Ascending aorta (tissue), 2 donors: ENCODE results near the gene DPM3. TPM values are rescaled to one million over a fixed set of nuclear protein-coding genes. Genes with fewer than 3 reads are reported as not detected.

ENCODE experiments used
- DNase-seq, 2 donors: peaks; one replicate each; pipeline ENCODE4 v3.0.0-alpha.2; 2019; ENCODE audit warnings: low spot score in 2 of 2
- H3K27ac ChIP-seq, 2 donors: fragments of 200-600 bp; sonication (generic); one replicate each; pipeline ENCODE4 v1.5.1; 2016 to 2017; ENCODE audit warnings: mild to moderate bottlenecking in 1 of 2
- H3K27me3 ChIP-seq: fragments of 200-600 bp; sonication (generic); one replicate; pipeline ENCODE4 v1.5.1; 2017
- H3K36me3 ChIP-seq, 2 donors: fragments of 200-600 bp; sonication (generic); one replicate each; pipeline ENCODE4 v1.5.1; 2016
- H3K4me1 ChIP-seq, 2 donors: fragments of 200-600 bp; sonication (generic); one replicate each; pipeline ENCODE4 v1.5.1; 2016 to 2017; ENCODE audit warnings: mild to moderate bottlenecking in 1 of 2
- H3K4me3 ChIP-seq, 2 donors: fragments of 200-600 bp; sonication (generic); one replicate each; pipeline ENCODE4 v1.5.1; 2016 to 2017; ENCODE audit warnings: mild to moderate bottlenecking in 1 of 2
- H3K9me3 ChIP-seq, 2 donors: fragments of 200-600 bp; sonication (generic); one replicate each; pipeline ENCODE4 v1.5.1; 2016
- intact Hi-C: fragments of 100-400 bp; cut with DNase I; formaldehyde crosslinking; loops from one replicate; pipeline ENCODE4 v1.15.1; 2023
- total RNA-seq: library from RNA; depleted of rRNA; stranded (reverse); fragments of >200 nt; gene quantifications from one replicate; pipeline ENCODE4 v1.1.0, GENCODE V29; 2016
- TF ChIP-seq, protein P1 (sequence below), 3 experiments: fragments of 200-600 bp in 2 of 3; fragments of 450-650 bp in 1 of 3; sonication (generic) in 2 of 3; IDR thresholded peaks; one replicate each; pipeline ENCODE4 v1.5.1; 2016 to 2019; ENCODE audit warnings: antibody characterized with exemption in 3 of 3, mild to moderate bottlenecking in 1 of 3, moderate library complexity in 1 of 3

DPM3 gene
- total RNA-seq, 1 donor from 2014 or later = 78.2 TPM

DNA sequence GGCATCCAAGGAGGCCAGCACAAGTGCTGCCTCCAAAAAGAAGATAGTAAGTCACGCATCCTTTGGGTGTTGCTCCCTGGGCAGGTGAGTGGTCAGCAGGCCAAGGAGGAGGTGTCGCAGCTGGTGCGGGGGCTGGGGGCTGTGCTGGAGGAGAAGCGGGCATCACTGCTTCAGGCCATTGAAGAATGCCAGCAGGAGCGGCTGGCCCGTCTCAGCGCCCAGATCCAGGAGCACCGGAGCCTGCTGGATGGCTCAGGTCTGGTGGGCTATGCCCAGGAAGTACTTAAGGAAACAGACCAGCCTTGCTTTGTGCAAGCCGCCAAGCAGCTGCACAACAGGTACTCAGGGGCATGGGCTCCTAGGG is 37.6 kb upstream of the DPM3 start:
- intact Hi-C loops = no loop called here
- Histone ChIP-seq H3K27me3 (no peaks in the 10 kb centered on the region), H3K36me3 (peaks cover 0 to 8% of the 10 kb centered on the region in 2 donors), H3K27ac (no peak overlapping the region), H3K9me3 (no peaks in the 10 kb centered on the region), H3K4me1 (peaks cover 6 to 15% of the 10 kb centered on the region in 2 donors), H3K4me3 (no peak overlapping the region)
- TF ChIP-seq, protein P1, sequence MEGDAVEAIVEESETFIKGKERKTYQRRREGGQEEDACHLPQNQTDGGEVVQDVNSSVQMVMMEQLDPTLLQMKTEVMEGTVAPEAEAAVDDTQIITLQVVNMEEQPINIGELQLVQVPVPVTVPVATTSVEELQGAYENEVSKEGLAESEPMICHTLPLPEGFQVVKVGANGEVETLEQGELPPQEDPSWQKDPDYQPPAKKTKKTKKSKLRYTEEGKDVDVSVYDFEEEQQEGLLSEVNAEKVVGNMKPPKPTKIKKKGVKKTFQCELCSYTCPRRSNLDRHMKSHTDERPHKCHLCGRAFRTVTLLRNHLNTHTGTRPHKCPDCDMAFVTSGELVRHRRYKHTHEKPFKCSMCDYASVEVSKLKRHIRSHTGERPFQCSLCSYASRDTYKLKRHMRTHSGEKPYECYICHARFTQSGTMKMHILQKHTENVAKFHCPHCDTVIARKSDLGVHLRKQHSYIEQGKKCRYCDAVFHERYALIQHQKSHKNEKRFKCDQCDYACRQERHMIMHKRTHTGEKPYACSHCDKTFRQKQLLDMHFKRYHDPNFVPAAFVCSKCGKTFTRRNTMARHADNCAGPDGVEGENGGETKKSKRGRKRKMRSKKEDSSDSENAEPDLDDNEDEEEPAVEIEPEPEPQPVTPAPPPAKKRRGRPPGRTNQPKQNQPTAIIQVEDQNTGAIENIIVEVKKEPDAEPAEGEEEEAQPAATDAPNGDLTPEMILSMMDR (IDR thresholded peaks at IDR 0.05) = no peak
- DNase-seq = peak; percentile 4 to 60

DNA sequence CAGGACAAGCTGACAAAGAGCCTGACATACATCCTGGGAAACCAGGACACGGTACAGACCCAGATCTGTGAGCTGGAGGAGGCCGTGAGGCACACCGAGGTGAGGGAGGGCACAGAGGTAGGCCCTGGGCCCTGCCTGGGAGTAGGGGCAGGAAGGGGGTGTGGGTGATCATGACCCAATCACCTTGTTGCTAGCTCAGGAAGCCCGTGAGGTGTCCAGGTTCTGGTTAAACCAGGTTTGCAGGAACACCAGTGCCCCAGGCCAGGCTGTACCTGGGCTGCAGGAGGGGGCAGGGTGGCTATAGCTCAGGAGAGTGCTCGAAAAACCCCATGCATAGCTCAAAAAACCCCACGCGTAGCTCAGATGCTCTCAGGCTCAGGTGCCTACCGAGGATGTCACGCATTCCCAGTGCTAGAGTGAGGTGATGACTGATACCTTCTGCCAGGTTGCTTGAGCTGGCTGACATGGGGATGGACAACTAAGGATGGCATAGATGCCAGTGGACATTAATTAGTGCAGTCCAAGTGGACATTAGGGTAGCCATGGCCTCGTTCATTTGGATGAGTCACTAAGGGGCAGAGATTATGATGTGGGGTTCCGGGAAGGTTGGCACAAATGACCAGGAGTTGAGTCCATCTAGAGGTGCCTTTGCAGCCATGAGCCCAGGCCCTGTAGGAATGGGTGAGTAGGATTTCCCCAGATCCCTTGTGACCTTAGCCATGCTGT is 37.0 kb upstream of the DPM3 start:
- no peaks in the 10 kb centered on the region for H3K9me3 ChIP-seq
- TF ChIP-seq, protein P1 (IDR thresholded peaks at IDR 0.05) = no peak
- H3K4me1 ChIP-seq = peaks cover 6 to 15% of the 10 kb centered on the region in 2 donors
- peak; percentile 5 to 41 for DNase-seq
- H3K27me3 ChIP-seq = no peaks in the 10 kb centered on the region
- no peak overlapping the region for H3K27ac ChIP-seq
- intact Hi-C loops = no loop called here
- no peak overlapping the region for H3K4me3 ChIP-seq
- H3K36me3 ChIP-seq = peaks cover 0 to 8% of the 10 kb centered on the region in 2 donors

DNA sequence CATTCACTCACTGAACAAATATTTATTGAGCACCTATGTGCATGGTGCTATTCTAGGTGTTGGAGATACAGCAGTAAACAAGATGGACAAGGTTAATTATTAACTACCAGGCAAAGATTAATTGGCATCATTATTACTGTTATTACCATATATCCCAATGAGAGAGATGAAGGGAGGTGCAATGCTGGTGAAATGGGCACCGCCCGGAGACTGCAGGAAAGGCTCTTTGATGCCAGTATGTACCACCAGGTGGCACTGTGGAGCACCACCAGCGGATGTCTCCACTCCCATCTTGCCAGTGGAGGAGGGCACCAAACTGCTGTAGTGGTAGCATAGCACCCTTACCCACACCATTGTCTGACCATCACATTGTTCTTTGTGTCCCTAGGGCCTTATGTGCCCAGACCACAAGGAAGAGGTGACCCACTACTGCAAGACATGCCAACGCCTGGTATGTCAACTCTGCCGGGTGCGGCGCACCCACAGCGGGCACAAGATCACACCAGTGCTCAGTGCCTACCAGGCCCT is 36.3 kb upstream of the DPM3 start:
- peak; percentile 18 to 90 for DNase-seq
- peaks cover 0 to 8% of the 10 kb centered on the region in 2 donors for H3K36me3 ChIP-seq
- TF ChIP-seq, protein P1 (IDR thresholded peaks at IDR 0.05) = peak; percentile 85 to 91 (median 89)
- H3K27ac ChIP-seq = no peak overlapping the region
- no peaks in the 10 kb centered on the region for H3K9me3 ChIP-seq
- intact Hi-C loops = loop anchor here (1.0 kb wide), 1 partner anchor 17 kb away; no protein-coding TSS in a partner anchor
- H3K4me3 ChIP-seq = no peak overlapping the region
- H3K4me1 ChIP-seq = peaks cover 10 to 15% of the 10 kb centered on the region in 2 donors
- H3K27me3 ChIP-seq = no peaks in the 10 kb centered on the region

DNA sequence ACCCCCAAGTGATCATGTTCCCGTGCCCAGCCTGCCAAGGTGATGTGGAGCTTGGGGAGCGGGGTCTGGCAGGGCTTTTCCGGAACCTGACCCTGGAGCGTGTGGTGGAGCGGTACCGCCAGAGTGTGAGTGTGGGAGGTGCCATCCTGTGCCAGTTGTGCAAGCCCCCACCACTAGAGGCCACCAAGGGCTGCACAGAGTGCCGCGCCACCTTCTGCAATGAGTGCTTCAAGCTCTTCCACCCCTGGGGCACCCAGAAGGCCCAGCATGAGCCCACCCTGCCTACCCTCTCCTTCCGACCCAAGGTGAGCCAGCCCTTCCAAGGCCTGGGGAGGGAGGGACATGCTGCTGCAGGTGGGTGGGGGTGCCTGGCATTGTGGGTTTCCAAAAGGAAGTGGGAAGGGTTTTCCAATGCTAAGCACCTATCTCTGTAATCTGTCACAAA is 35.6 kb upstream of the DPM3 start:
- no peak overlapping the region for H3K4me3 ChIP-seq
- H3K4me1 ChIP-seq = peaks cover 10 to 15% of the 10 kb centered on the region in 2 donors
- no peak for DNase-seq
- H3K27me3 ChIP-seq = no peaks in the 10 kb centered on the region
- intact Hi-C loops = loop anchor here (1.0 kb wide), 1 partner anchor 17 kb away; no protein-coding TSS in a partner anchor
- H3K27ac ChIP-seq = no peak overlapping the region
- H3K36me3 ChIP-seq = peaks cover 0 to 8% of the 10 kb centered on the region in 2 donors
- TF ChIP-seq, protein P1 (IDR thresholded peaks at IDR 0.05) = no peak
- no peaks in the 10 kb centered on the region for H3K9me3 ChIP-seq

DNA sequence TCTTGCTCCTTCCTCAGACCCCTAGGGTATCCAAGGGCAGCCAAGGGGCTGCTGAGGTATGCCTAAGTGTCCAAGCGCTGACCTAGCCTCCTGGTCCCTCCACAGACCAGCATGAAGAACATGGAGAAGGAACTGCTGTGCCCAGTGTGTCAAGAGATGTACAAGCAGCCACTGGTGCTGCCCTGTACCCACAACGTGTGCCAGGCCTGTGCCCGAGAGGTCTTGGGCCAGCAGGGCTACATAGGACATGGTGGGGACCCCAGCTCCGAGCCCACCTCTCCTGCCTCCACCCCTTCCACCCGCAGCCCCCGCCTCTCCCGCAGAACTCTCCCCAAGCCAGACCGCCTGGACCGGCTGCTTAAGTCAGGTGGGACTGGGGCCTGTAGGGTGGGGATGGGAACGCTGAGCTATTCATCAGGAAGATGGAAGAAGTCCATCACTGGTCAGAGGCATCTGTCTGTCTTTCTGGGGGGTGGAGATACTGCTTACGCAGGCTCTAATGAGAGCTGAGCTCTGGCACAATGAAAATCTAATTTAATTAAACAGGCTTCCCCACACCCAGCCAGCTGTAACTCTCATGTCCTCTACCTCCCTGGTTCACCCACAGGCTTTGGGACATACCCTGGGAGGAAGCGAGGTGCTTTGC is 35.1 kb upstream of the DPM3 start:
- intact Hi-C loops = no loop called here

More for the DNA sequence above, 35.1 kb upstream of the DPM3 start:
- DNase-seq = no peak
- TF ChIP-seq, protein P1 (IDR thresholded peaks at IDR 0.05) = no peak
- Histone ChIP-seq H3K4me1 (peaks cover 10 to 15% of the 10 kb centered on the region in 2 donors), H3K9me3 (no peaks in the 10 kb centered on the region), H3K27ac (no peak overlapping the region), H3K4me3 (no peak overlapping the region), H3K36me3 (peaks cover 0 to 13% of the 10 kb centered on the region in 2 donors), H3K27me3 (no peaks in the 10 kb centered on the region)
